KMS-11 (cell line): Measurements from ENCODE around the gene PGA3.

Source experiments
- H2AFZ ChIP-seq: fragments of 200-600 bp; sonication (generic); 2 replicates; pipeline ENCODE4 v1.6.1; 2016; ENCODE audit warnings: antibody characterized with exemption, mixed run types, low read depth
- H3K27ac ChIP-seq: fragments of 200-600 bp; sonication (generic); 2 replicates; pipeline ENCODE4 v1.6.1; 2016; ENCODE audit warnings: mild to moderate bottlenecking, mixed run types
- H3K27me3 ChIP-seq: fragments of 200-600 bp; sonication (generic); 2 replicates; pipeline ENCODE4 v1.6.1; 2017; ENCODE audit warnings: mild to moderate bottlenecking, low read depth, mixed run types, moderate library complexity; ENCODE audit not compliant: insufficient read depth
- H3K36me3 ChIP-seq: fragments of 200-600 bp; sonication (generic); 2 replicates; pipeline ENCODE4 v1.6.1; 2017; ENCODE audit warnings: mild to moderate bottlenecking, mixed run types; ENCODE audit not compliant: insufficient read depth
- H3K4me1 ChIP-seq: fragments of 200-600 bp; sonication (generic); 2 replicates; pipeline ENCODE4 v1.6.1; 2016; ENCODE audit warnings: mild to moderate bottlenecking, low read depth, mixed run types; ENCODE audit not compliant: poor library complexity, severe bottlenecking
- H3K4me2 ChIP-seq: fragments of 200-600 bp; sonication (generic); 2 replicates; pipeline ENCODE4 v1.7.0; 2016; ENCODE audit warnings: mild to moderate bottlenecking, mixed run types
- H3K4me3 ChIP-seq: fragments of 200-600 bp; sonication (generic); IDR thresholded peaks from 2 replicates; pipeline ENCODE4 v1.6.1; 2017; ENCODE audit warnings: low read depth, low read length, mixed read lengths; ENCODE audit not compliant: insufficient read depth
- H3K79me2 ChIP-seq: fragments of 200-600 bp; sonication (generic); 2 replicates; pipeline ENCODE4 v1.6.1; 2016; ENCODE audit warnings: low read depth, mixed run types; ENCODE audit not compliant: insufficient read depth
- H3K9ac ChIP-seq: fragments of 200-600 bp; sonication (generic); 2 replicates; pipeline ENCODE4 v1.6.1; 2016; ENCODE audit warnings: mild to moderate bottlenecking, mixed run types
- H4K20me1 ChIP-seq: fragments of 200-600 bp; sonication (generic); 2 replicates; pipeline ENCODE4 v1.6.1; 2016; ENCODE audit warnings: mild to moderate bottlenecking, mixed run types; ENCODE audit not compliant: insufficient read depth
- CTCF ChIP-seq: fragments of 200-600 bp; sonication (generic); conservative IDR thresholded peaks from 2 replicates; pipeline ENCODE4 v1.6.1; 2017; ENCODE audit warnings: low read depth, mild to moderate bottlenecking, antibody characterized with exemption, low read length, moderate library complexity, mixed read lengths

Gene PGA3

GRCh38 chr11:61254403-61255025, 51.2 kb downstream of the PGA3 start:
- H4K20me1 ChIP-seq = no peaks in the 10 kb centered on the region
- no peaks in the 10 kb centered on the region for H3K36me3 ChIP-seq
- TF ChIP-seq CTCF = peak; percentile 83
- no peak overlapping the region for H3K9ac ChIP-seq
- H3K27me3 ChIP-seq = no peaks in the 10 kb centered on the region
- H3K4me2 ChIP-seq = no peak overlapping the region
- H3K4me3 ChIP-seq = no peak overlapping the region
- no peaks in the 10 kb centered on the region for H3K4me1 ChIP-seq
- 0 out of 2 replicates have a peak overlapping the region, but pooled peaks have one; percentile 25 for H2AFZ ChIP-seq
- no peak overlapping the region for H3K27ac ChIP-seq
- no peaks in the 10 kb centered on the region for H3K79me2 ChIP-seq

GRCh38 chr11:61256710-61257482, 53.6 kb downstream of the PGA3 start:
- no peak overlapping the region for H3K9ac ChIP-seq
- no peaks in the 10 kb centered on the region for H3K36me3 ChIP-seq
- no peak overlapping the region for H2AFZ ChIP-seq

GRCh38 chr11:61258546-61258945, 55.2 kb downstream of the PGA3 start:
- H3K36me3 ChIP-seq = no peaks in the 10 kb centered on the region
- H3K79me2 ChIP-seq = no peaks in the 10 kb centered on the region
- no peak overlapping the region for H2AFZ ChIP-seq
- no peak overlapping the region for H3K4me2 ChIP-seq
- TF ChIP-seq CTCF = no peak
- H3K27me3 ChIP-seq = no peaks in the 10 kb centered on the region
- no peak overlapping the region for H3K4me3 ChIP-seq
- H3K4me1 ChIP-seq = no peaks in the 10 kb centered on the region
- H3K27ac ChIP-seq = no peak overlapping the region
- no peaks in the 10 kb centered on the region for H4K20me1 ChIP-seq
- H3K9ac ChIP-seq = no peak overlapping the region

More at GRCh38 chr11:61256710-61257482, 53.6 kb downstream of the PGA3 start:
- H3K4me1 ChIP-seq = no peaks in the 10 kb centered on the region
- no peaks in the 10 kb centered on the region for H4K20me1 ChIP-seq
- H3K27me3 ChIP-seq = no peaks in the 10 kb centered on the region
- no peak for TF ChIP-seq CTCF
- H3K4me3 ChIP-seq = no peak overlapping the region
- no peak overlapping the region for H3K27ac ChIP-seq
- H3K79me2 ChIP-seq = no peaks in the 10 kb centered on the region
- no peak overlapping the region for H3K4me2 ChIP-seq

- no peaks in the 10 kb centered on the region for H3K4me1 ChIP-seq
Measured at GRCh38 chr11:61259363-61259762, 56.0 kb downstream of the PGA3 start.

More at GRCh38 chr11:61259363-61259762, 56.0 kb downstream of the PGA3 start:
- no peak overlapping the region for H3K4me2 ChIP-seq
- H3K9ac ChIP-seq = no peak overlapping the region
- no peak for TF ChIP-seq CTCF
- no peak overlapping the region for H3K27ac ChIP-seq
- H3K4me3 ChIP-seq = no peak overlapping the region
- H3K36me3 ChIP-seq = no peaks in the 10 kb centered on the region
- no peaks in the 10 kb centered on the region for H3K27me3 ChIP-seq
- no peaks in the 10 kb centered on the region for H3K79me2 ChIP-seq
- H2AFZ ChIP-seq = no peak overlapping the region
- H4K20me1 ChIP-seq = no peaks in the 10 kb centered on the region
